ENCODE data around the gene ABCF1.

- no peak for TF ChIP-seq CTCF (optimal IDR thresholded peaks at IDR 0.05 in 1 of 3, IDR thresholded peaks at IDR 0.05 in 1 of 3, conservative IDR thresholded peaks at IDR 0.05 in 1 of 3; ENCODE audit: extremely low read depth in 1 of 3, insufficient read depth in 2 of 3, low read length in 3 of 3)
- no peak for TF ChIP-seq EZH2 (IDR thresholded peaks at IDR 0.05; ENCODE audit: low read length)
Measured at GRCh38 chr6:30599625-30600324, 28.5 kb downstream of the ABCF1 start.
